PC-3 (cell line): Measurements from ENCODE around the gene FUCA2. TPM values are rescaled to one million over a fixed set of nuclear protein-coding genes. Genes with fewer than 3 reads are reported as not detected.
"Not testable (repeated sequence)": the region's sequence is repeated elsewhere in the genome, so short reads cannot be mapped to it uniquely, and the experiment has no call there.

Experiments used
- ATAC-seq: fragments of 200-7000 bp; cut with Tn5 transposase; 2 replicates; pipeline ENCODE4 v1.9.1; 2020; ENCODE audit warnings: mild to moderate bottlenecking, moderate library complexity
- BruUV-seq: library from RNA; stranded (reverse); fragments of 400-500 nt; replicated peaks from 2 replicates; lab custom pipeline; 2021; lab: Mats Ljungman, UMichigan
- CTCF ChIA-PET: fragments of 300-600 bp; sonication (Branson Sonifier 250); formaldehyde crosslinking; loops from one replicate; lab custom pipeline; 2022; ENCODE audit warnings: antibody characterized with exemption; lab: Charles Lee
- POLR2A ChIA-PET: fragments of 300-600 bp; sonication (Branson Sonifier 250); formaldehyde crosslinking; loops from one replicate; lab custom pipeline; 2022; ENCODE audit warnings: antibody characterized with exemption; ENCODE audit not compliant: unreplicated experiment; lab: Charles Lee
- DNase-seq: peaks from one replicate; pipeline ENCODE4 v3.0.0-alpha.2; 2015
- H2AFZ ChIP-seq: fragments of 300-600 bp; sonication (generic); 2 replicates; pipeline ENCODE4 v1.6.0; 2016; ENCODE audit warnings: antibody characterized with exemption, low read length
- H3F3A ChIP-seq: fragments of 300-600 bp; sonication (generic); one replicate; pipeline ENCODE4 v1.6.0; 2017; ENCODE audit warnings: antibody characterized with exemption, low read length, control low read depth, mild to moderate bottlenecking; ENCODE audit not compliant: unreplicated experiment
- H3K27ac ChIP-seq: fragments of 300-600 bp; sonication (generic); 2 replicates; pipeline ENCODE4 v1.5.1; 2016; ENCODE audit warnings: mild to moderate bottlenecking, low read length
- H3K27me3 ChIP-seq: fragments of 300-600 bp; sonication (generic); 2 replicates; pipeline ENCODE4 v1.6.1; 2016; ENCODE audit warnings: low read length, mixed read lengths
- H3K36me3 ChIP-seq: fragments of 300-600 bp; sonication (generic); 2 replicates; pipeline ENCODE4 v1.6.1; 2016; ENCODE audit warnings: low read depth, mixed run types, low read length, mixed read lengths
- H3K4me1 ChIP-seq: fragments of 300-600 bp; sonication (generic); 2 replicates; pipeline ENCODE4 v1.5.1; 2016; ENCODE audit warnings: low read length; ENCODE audit not compliant: insufficient read depth
- H3K4me2 ChIP-seq: fragments of 300-600 bp; sonication (generic); 2 replicates; pipeline ENCODE4 v1.6.0; 2016; ENCODE audit warnings: low read length
- H3K4me3 ChIP-seq: fragments of 300-600 bp; sonication (generic); 2 replicates; pipeline ENCODE4 v1.5.1; 2016; ENCODE audit warnings: mild to moderate bottlenecking, low read length, mixed read lengths
- H3K79me2 ChIP-seq: fragments of 300-600 bp; sonication (generic); 2 replicates; pipeline ENCODE4 v1.6.1; 2017; ENCODE audit warnings: low read length, mixed read lengths
- H3K9ac ChIP-seq: fragments of 300-600 bp; sonication (generic); 2 replicates; pipeline ENCODE4 v1.6.0; 2016; ENCODE audit warnings: mild to moderate bottlenecking, low read length
- H3K9me2 ChIP-seq: fragments of 300-600 bp; sonication (generic); replicated peaks from 2 replicates; pipeline ENCODE4 v1.6.1; 2016; ENCODE audit warnings: mixed run types, low read length, mixed read lengths
- H3K9me3 ChIP-seq: fragments of 300-600 bp; sonication (generic); 2 replicates; pipeline ENCODE4 v1.6.1; 2016; ENCODE audit warnings: low read length, mixed read lengths
- H4K20me1 ChIP-seq: fragments of 300-600 bp; sonication (generic); 2 replicates; pipeline ENCODE4 v1.6.1; 2016; ENCODE audit warnings: low read length, mixed read lengths
- CTCF ChIP-seq: fragments of 300-600 bp; sonication (generic); conservative IDR thresholded peaks from 2 replicates; pipeline ENCODE4 v1.5.1; 2017; ENCODE audit warnings: antibody characterized with exemption, low read depth, mild to moderate bottlenecking, low read length
- EZH2 ChIP-seq: fragments of 300-600 bp; sonication (generic); IDR thresholded peaks from one replicate; pipeline ENCODE4 v1.6.1; 2017; ENCODE audit warnings: antibody characterized with exemption, mild to moderate bottlenecking, low read length; ENCODE audit not compliant: unreplicated experiment
- EZH2phosphoT487 ChIP-seq: fragments of 300-600 bp; sonication (generic); IDR thresholded peaks from 2 replicates; pipeline ENCODE4 v1.6.1; 2018; ENCODE audit warnings: mild to moderate bottlenecking, antibody characterized with exemption, low read length, borderline replicate concordance
- intact Hi-C: fragments of 100-400 bp; cut with micrococcal nuclease; formaldehyde crosslinking; loops from 2 replicates; pipeline ENCODE4 v1.9.0; 2023
- total RNA-seq: library from RNA; depleted of rRNA; stranded (reverse); fragments of >200 nt; gene quantifications from 2 replicates; pipeline ENCODE4 v1.2.3, GENCODE V29; 2014

FUCA2 gene
- total RNA-seq, 1 experiment from 2014 or later: 52.8 TPM

GRCh38 chr6:143471822-143472221 lies 39.7 kb downstream of the FUCA2 start:
- CTCF ChIA-PET: no interaction called here
- intact Hi-C loops: no loop called here
- no TSS peak for BruUV-seq
- Histone ChIP-seq H3K4me3 (no peak overlapping the region), H3K4me2 (no peak overlapping the region), H3K79me2 (no peaks in the 10 kb centered on the region), H4K20me1 (no peaks in the 10 kb centered on the region), H3K9ac (no peak overlapping the region), H3K27me3 (no peaks in the 10 kb centered on the region), H3K9me2 (no peaks in the 10 kb centered on the region), H3K9me3 (no peaks in the 10 kb centered on the region), H3K36me3 (peaks cover 15% of the 10 kb centered on the region; the same call in 1 of the 2 replicates), H3F3A (no peaks in the 10 kb centered on the region), H3K27ac (no peak overlapping the region), H2AFZ (no peak overlapping the region), H3K4me1 (peaks cover 10% of the 10 kb centered on the region)
- TF ChIP-seq EZH2phosphoT487 (no peak), CTCF (no peak)
- no peak for DNase-seq
- no peak for ATAC-seq
- POLR2A ChIA-PET: no interaction called here

DNA sequence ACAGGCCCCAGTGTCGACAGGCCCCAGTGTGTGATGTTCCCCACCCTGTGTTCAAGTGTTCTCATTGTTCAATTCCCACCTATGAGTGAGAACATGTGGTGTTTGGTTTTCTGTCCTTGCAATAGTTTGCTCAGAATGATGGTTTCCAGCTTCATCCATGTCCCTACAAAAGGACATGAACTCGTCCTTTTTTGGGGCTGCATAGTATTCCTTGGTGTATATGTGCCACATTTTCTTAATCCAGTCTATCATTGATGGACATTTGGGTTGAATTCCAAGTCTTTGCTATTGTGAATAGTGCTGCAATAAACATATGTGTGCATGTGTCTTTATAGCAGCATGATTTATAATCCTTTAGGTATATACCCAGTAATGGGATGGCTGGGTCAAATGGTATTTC lies 42.7 kb downstream of the FUCA2 start:
- H3K27me3 ChIP-seq, H3K9ac ChIP-seq, H3K9me2 ChIP-seq, DNase-seq, H4K20me1 ChIP-seq, ATAC-seq, H3K4me2 ChIP-seq, intact Hi-C loops, POLR2A ChIA-PET, H3K4me3 ChIP-seq, CTCF ChIA-PET, BruUV-seq, H3K9me3 ChIP-seq, H3K79me2 ChIP-seq, H3F3A ChIP-seq, H2AFZ ChIP-seq, H3K27ac ChIP-seq: not testable (repeated sequence)
- H3K4me1 ChIP-seq: peaks cover 20% of the 10 kb centered on the region
- peaks cover 15% of the 10 kb centered on the region; the same call in 1 of the 2 replicates for H3K36me3 ChIP-seq

- peak; percentile 61 for ATAC-seq
- no peak overlapping the region for H3K4me2 ChIP-seq
- no peaks in the 10 kb centered on the region for H4K20me1 ChIP-seq
- no peak overlapping the region for H3K9ac ChIP-seq
- no peak for TF ChIP-seq EZH2
- TF ChIP-seq EZH2phosphoT487: no peak
- TF ChIP-seq CTCF: no peak
- H3K27me3 ChIP-seq: no peaks in the 10 kb centered on the region
- BruUV-seq: no TSS peak
- H3K4me3 ChIP-seq: no peak overlapping the region
- DNase-seq: peak; percentile 56
- H3K4me1 ChIP-seq: peaks cover 20% of the 10 kb centered on the region
- H2AFZ ChIP-seq: no peak overlapping the region
- H3K27ac ChIP-seq: no peak overlapping the region
- H3K9me2 ChIP-seq: no peaks in the 10 kb centered on the region
- ChIA-PET CTCF (no interaction called here), POLR2A (no interaction called here)
- no peaks in the 10 kb centered on the region for H3K79me2 ChIP-seq
- intact Hi-C loops: no loop called here
- peaks cover 13% of the 10 kb centered on the region; the same call in 1 of the 2 replicates for H3K36me3 ChIP-seq
- H3F3A ChIP-seq: no peaks in the 10 kb centered on the region
- H3K9me3 ChIP-seq: no peaks in the 10 kb centered on the region
These were observed 43.5 kb downstream of the FUCA2 start for GRCh38 chr6:143468026-143468425.
